Lower leg skin (tissue), 4 donors: ENCODE results near the gene ELL3. TPM values are rescaled to one million over a fixed set of nuclear protein-coding genes. Genes with fewer than 3 reads are reported as not detected.

Experiments
- DNase-seq, 2 donors: peaks; one replicate each; pipeline ENCODE4 v3.0.0-alpha.2; 2019; ENCODE audit warnings: low spot score in 2 of 2
- H3K4me3 ChIP-seq: fragments of 200-600 bp; sonication (generic); 2 replicates; pipeline ENCODE4 v1.5.1; 2017; ENCODE audit warnings: mild to moderate bottlenecking, low read depth; ENCODE audit not compliant: poor library complexity, severe bottlenecking
- POLR2A ChIP-seq, 2 donors: fragments of 450-650 bp; IDR thresholded peaks; one replicate each; pipeline ENCODE4 v1.6.1; 2016 to 2017; ENCODE audit warnings: antibody characterized with exemption in 2 of 2, mild to moderate bottlenecking in 1 of 2, moderate library complexity in 1 of 2
- WGBS, 2 donors: methylation state at CpG; one replicate each; pipeline ENCODE4 v1.1.5; 2018; 5-methylcytosine and 5-hydroxymethylcytosine counted together
- intact Hi-C: fragments of 100-400 bp; cut with DNase I; formaldehyde crosslinking; loops from one replicate; pipeline ENCODE4 v1.15.0; 2023; ENCODE audit warnings: low total_unique reads
- total RNA-seq, 4 donors: library from RNA; depleted of rRNA; stranded (reverse); fragments of >200 nt; gene quantifications; one replicate each; pipeline ENCODE4 v1.1.0, GENCODE V29; 2016
- TF ChIP-seq, protein P1 (sequence below), 3 donors: fragments of 450-650 bp; IDR thresholded peaks; one replicate each; pipeline ENCODE4 v1.5.1; 2016; ENCODE audit warnings: antibody characterized with exemption in 3 of 3, mild to moderate bottlenecking in 3 of 3, moderate library complexity in 2 of 3

ELL3 gene
- total RNA-seq, 4 donors from 2014 or later, result 55.4 to 68.7 (median 59.1) TPM

DNA sequence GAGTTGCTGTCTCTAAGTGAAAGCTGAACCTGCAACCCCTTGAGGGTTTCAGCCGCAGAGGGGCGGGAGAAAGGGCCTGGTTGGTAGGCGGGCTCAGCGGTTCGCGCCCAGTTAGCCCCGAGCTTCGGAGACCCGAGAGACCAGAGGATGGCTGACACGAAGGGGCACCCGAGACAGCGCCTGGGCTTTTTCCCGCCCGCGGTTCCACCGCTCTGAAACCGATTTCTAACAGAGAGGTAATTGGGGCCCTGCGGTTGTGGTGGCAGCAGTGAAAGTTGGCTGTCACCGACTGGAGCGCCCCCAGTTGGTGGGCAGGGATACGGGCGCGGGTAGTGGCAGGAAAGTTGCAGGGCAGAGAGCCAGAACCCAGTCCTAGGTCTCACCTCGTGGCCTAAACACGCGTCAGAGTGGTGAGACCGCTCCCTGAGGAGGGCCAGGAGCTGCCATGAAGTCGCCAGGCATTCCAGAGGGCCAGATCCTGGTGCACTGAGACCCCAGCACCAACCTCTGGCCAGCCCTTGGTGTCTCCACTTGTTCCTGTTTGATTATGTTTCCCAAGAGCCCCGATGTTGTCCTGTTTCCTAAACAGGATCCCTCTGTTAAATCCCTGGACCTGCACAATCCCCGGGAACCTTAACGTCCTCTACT, 625 bp upstream of the ELL3 start:
- peak; percentile 76 to 97 for DNase-seq
- WGBS, 2 donors, result 0 to 2% methylated on average over 26 to 27 of the region's 31 CpGs
- TF ChIP-seq, protein P1, sequence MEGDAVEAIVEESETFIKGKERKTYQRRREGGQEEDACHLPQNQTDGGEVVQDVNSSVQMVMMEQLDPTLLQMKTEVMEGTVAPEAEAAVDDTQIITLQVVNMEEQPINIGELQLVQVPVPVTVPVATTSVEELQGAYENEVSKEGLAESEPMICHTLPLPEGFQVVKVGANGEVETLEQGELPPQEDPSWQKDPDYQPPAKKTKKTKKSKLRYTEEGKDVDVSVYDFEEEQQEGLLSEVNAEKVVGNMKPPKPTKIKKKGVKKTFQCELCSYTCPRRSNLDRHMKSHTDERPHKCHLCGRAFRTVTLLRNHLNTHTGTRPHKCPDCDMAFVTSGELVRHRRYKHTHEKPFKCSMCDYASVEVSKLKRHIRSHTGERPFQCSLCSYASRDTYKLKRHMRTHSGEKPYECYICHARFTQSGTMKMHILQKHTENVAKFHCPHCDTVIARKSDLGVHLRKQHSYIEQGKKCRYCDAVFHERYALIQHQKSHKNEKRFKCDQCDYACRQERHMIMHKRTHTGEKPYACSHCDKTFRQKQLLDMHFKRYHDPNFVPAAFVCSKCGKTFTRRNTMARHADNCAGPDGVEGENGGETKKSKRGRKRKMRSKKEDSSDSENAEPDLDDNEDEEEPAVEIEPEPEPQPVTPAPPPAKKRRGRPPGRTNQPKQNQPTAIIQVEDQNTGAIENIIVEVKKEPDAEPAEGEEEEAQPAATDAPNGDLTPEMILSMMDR (IDR thresholded peaks at IDR 0.05), result peak in 1 of 3 donors; percentile 46
- TF ChIP-seq POLR2A (IDR thresholded peaks at IDR 0.05), result no peak
- H3K4me3 ChIP-seq, result peak overlapping the region; percentile 61
- intact Hi-C loops, result no loop called here

DNA sequence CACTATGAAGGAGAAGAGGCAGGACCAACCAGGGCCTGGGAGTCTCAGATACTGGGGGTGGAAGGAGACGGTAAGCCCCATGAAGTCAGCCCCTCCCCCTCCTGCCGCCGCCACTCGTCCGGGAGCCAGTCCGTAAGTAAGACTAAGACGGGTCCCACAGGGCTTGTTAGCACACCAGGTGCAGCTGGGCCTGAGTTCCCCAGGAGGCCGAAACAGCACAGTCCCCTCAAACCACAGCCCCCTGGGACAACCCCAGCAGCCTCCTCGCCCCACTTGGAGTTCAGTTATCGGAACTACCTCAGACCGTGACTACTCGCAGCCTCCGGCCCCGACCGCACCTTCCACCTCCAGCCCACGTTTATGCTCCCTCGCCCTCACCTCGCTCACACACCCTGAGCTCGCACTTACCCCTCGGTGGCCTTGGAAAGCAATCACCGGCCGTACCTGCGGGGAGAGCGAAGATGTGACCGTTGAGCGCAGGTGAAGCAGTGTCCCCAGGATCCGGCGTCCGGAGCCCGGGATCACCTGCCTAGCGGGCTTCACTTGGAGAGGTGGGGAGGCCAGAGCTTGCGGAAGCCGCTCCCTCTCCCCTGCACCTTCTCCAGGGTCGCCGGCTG, 557 bp downstream of the ELL3 start:
- intact Hi-C loops, result no loop called here
- 28 to 33% methylated on average over 30 to 31 of the region's 35 CpGs for WGBS, 2 donors
- peak in 1 of 2 donors; percentile 91 for DNase-seq
- peak overlapping the region; percentile 61 for H3K4me3 ChIP-seq
- TF ChIP-seq, protein P1 (IDR thresholded peaks at IDR 0.05), result no peak
- TF ChIP-seq POLR2A (IDR thresholded peaks at IDR 0.05), result no peak

DNA sequence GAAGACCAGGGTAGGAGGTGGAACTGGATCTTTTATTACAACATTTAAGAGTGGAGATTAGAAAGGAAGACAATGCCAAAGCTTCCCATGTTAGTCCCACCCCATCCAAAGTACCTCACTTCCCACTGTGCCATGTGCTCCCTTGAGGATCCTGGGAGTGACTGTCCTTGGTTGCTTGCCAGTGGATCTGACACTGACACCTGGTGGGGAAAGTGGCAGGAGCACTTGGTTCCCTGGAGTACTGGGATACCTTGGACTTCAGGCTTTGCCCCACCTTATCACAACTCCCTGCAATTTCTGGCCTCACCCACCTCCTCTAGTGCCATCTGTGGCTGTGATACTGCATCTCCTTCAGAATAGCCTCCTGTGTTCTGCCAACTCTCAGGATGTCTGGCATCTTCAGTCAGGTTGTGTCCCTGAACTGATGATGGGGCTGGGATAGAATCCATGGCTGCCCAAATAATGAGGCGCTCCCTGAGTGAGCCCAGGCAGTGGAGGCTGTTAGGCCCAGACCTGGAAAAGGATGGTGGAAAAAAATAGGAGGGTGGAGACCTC, 1.3 kb downstream of the ELL3 start:
- 65 to 100% methylated on average over 1 of the region's 1 CpG for WGBS, 2 donors
- no peak overlapping the region for H3K4me3 ChIP-seq
- no peak for TF ChIP-seq POLR2A (IDR thresholded peaks at IDR 0.05)
- TF ChIP-seq, protein P1 (IDR thresholded peaks at IDR 0.05), result no peak
- DNase-seq, result peak in 1 of 2 donors; percentile 51
- intact Hi-C loops, result no loop called here

DNA sequence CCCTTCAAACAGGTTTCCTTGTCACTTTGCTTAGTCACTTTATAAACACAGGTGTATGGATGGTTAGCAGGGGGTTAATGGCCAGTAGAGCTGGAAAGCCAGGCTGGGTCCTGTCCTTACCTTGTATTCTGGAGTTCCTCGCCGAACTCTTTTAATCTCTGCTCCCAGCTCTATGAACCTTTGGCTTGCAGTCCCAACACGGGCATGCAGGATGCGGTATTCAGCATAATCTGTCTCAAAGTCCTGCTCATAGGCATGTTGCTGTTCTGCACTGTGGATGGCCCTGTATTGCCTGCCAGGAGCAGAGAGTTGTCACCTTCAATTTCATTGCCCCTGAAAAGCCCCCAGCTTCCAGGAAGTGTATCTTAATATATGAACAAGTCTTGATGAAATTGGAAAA, 2.7 kb downstream of the ELL3 start:
- no peak for DNase-seq
- 82% methylated on average over 4 of the region's 4 CpGs for WGBS, 2 donors
- intact Hi-C loops, result no loop called here
- no peak overlapping the region for H3K4me3 ChIP-seq
- TF ChIP-seq POLR2A (IDR thresholded peaks at IDR 0.05), result no peak
- TF ChIP-seq, protein P1 (IDR thresholded peaks at IDR 0.05), result no peak

DNA sequence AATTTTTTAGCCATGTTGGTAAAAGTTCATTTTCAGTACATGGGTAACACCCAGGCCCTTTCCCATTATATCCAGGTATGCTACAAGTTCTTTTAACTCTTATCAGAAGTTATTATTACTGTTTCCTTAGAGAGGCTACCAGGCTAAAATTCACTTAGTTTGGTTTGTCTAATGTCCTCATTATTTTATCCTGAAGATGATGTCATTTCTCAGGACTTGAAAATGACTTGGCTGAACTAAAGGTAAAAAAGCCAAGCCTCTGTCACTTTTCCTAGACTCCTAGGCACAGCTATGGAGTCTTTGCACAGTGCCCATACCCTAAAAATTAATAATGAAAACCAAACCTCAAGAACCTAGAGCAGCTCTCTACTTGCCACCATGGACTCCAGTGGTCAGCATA, 4.1 kb downstream of the ELL3 start:
- intact Hi-C loops, result no loop called here
- no peak for DNase-seq
- TF ChIP-seq, protein P1 (IDR thresholded peaks at IDR 0.05), result no peak
- no peak for TF ChIP-seq POLR2A (IDR thresholded peaks at IDR 0.05)
- no peak overlapping the region for H3K4me3 ChIP-seq
